Activated CD4-positive, alpha-beta T cell treated with anti-CD3 and anti-CD28 coated beads, Interleukin-2, amount 50 U/mL, for 16 hours (primary cell): ENCODE data around the gene TRPV5.
A peak's percentile ranks its signal among the peaks of the same experiment; 100 is the strongest.

Source experiments
- DNase-seq: peaks from one replicate; pipeline ENCODE4 v3.0.0-alpha.2; 2020

The TRPV5 gene

GRCh38 chr7:142868986-142869415 lies 64.5 kb downstream of the TRPV5 start:
- DNase-seq: no peak

- DNase-seq: no peak
These were observed 65.2 kb downstream of the TRPV5 start for GRCh38 chr7:142868188-142868985.

GRCh38 chr7:142867398-142868187 lies 66.0 kb downstream of the TRPV5 start:
- no peak for DNase-seq

GRCh38 chr7:142867097-142867378 lies 66.5 kb downstream of the TRPV5 start:
- no peak for DNase-seq

- peak; percentile 13 for DNase-seq
These were observed 67.0 kb downstream of the TRPV5 start for GRCh38 chr7:142866361-142867096.

GRCh38 chr7:142865766-142866165 lies 67.8 kb downstream of the TRPV5 start:
- DNase-seq: no peak

GRCh38 chr7:142864980-142865747 lies 68.4 kb downstream of the TRPV5 start:
- DNase-seq: no peak

GRCh38 chr7:142863891-142864685 lies 69.5 kb downstream of the TRPV5 start:
- no peak for DNase-seq

- no peak for DNase-seq
These were observed 70.7 kb downstream of the TRPV5 start for GRCh38 chr7:142862786-142863400.

- DNase-seq: no peak
These were observed 71.2 kb downstream of the TRPV5 start for GRCh38 chr7:142862351-142862750.

- no peak for DNase-seq
These were observed 72.6 kb downstream of the TRPV5 start for GRCh38 chr7:142860968-142861367.

GRCh38 chr7:142859829-142860228 lies 73.7 kb downstream of the TRPV5 start:
- DNase-seq: no peak

- no peak for DNase-seq
These were observed 74.1 kb downstream of the TRPV5 start for GRCh38 chr7:142859411-142859810.
